ENCODE data around the gene CCDC85C. TPM values are rescaled to one million over a fixed set of nuclear protein-coding genes. Genes with fewer than 3 reads are reported as not detected.
A peak's percentile ranks its signal among the peaks of the same experiment; 100 is the strongest.

CCDC85C gene
- polyA plus RNA-seq, 4 donors = 17.6 to 42.3 (median 28.6) TPM

DNA sequence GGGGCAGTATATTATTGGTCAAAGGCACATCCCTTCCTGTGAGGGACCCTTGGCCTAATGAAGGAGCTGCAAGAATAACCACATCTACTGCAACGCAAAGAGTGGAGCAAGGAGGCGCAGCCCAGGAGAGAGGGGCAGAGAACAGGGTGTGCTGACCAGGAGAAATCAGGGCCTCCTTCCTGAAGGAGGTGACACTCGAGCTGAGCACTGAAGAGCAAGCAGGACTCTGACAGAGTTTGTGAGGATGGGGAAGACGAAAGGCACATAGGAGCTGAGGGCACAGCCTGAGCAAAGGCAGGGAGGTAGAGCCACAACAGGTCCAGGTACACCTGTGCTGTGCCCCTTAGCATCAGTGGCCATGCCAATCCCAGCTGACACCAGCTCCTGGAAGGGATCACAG is 60.6 kb downstream of the CCDC85C start:
- no peak overlapping the region for H3K4me3 ChIP-seq (ENCODE audit: low read depth in 1 of 3, low read length in 3 of 3)
- no peaks in the 10 kb centered on the region for H3K27me3 ChIP-seq (ENCODE audit: control insufficient read depth in 3 of 3, insufficient read depth in 3 of 3, low read length in 3 of 3)
- H3K4me1 ChIP-seq (ENCODE audit: control insufficient read depth in 3 of 3, insufficient read depth in 2 of 3, low read depth in 1 of 3, low read length in 2 of 3) = peaks cover under 1 to 23% (median 7%) of the 10 kb centered on the region in 3 donors
- FAIRE-seq (no peak), DNase-seq (no peak)
- H3K27ac ChIP-seq (ENCODE audit: low read depth in 1 of 3, low read length in 2 of 3) = no peak overlapping the region
- 84 to 93% (median 87%) methylated on average over 4 of the region's 4 CpGs for WGBS, 3 donors
- H3K9me3 ChIP-seq (ENCODE audit: control insufficient read depth in 2 of 2, insufficient read depth in 1 of 2, low read depth in 1 of 2, low read length in 1 of 2) = no peaks in the 10 kb centered on the region
- peaks cover 0 to 29% (median 0%) of the 10 kb centered on the region in 3 donors for H3K36me3 ChIP-seq (ENCODE audit: control insufficient read depth in 3 of 3, insufficient read depth in 2 of 3, low read depth in 1 of 3, low read length in 3 of 3)

DNA sequence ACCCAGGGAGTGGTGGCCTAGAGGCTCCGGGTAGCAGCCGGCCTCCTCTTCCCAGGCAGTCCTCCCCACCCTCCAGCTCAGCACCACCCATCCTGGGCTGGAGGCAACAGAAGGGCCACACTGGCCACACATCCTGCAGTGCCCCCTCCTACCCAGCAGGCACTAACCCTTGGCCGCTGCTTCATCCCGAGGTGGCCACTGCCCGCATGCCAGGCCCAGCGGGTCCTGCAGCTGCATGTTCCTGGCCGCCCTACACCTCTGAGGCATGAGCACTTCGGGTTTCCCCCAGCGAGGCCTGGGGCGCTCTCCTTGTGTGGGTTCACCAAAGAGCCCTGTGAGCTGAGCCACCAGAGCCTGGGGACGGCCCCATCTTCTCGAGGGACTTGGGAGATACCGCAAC is 61.4 kb downstream of the CCDC85C start:
- H3K4me1 ChIP-seq (ENCODE audit: control insufficient read depth in 3 of 3, insufficient read depth in 2 of 3, low read depth in 1 of 3, low read length in 2 of 3) = peaks cover 2 to 28% (median 7%) of the 10 kb centered on the region in 3 donors
- no peaks in the 10 kb centered on the region for H3K9me3 ChIP-seq (ENCODE audit: control insufficient read depth in 2 of 2, insufficient read depth in 1 of 2, low read depth in 1 of 2, low read length in 1 of 2)
- DNase-seq = no peak
- no peaks in the 10 kb centered on the region for H3K27me3 ChIP-seq (ENCODE audit: control insufficient read depth in 3 of 3, insufficient read depth in 3 of 3, low read length in 3 of 3)
- H3K4me3 ChIP-seq (ENCODE audit: low read depth in 1 of 3, low read length in 3 of 3) = no peak overlapping the region
- WGBS, 3 donors = 85 to 91% (median 87%) methylated on average over 13 of the region's 13 CpGs
- no peak overlapping the region for H3K27ac ChIP-seq (ENCODE audit: low read depth in 1 of 3, low read length in 2 of 3)
- peaks cover 0 to 29% (median 0%) of the 10 kb centered on the region in 3 donors for H3K36me3 ChIP-seq (ENCODE audit: control insufficient read depth in 3 of 3, insufficient read depth in 2 of 3, low read depth in 1 of 3, low read length in 3 of 3)
- FAIRE-seq = no peak

DNA sequence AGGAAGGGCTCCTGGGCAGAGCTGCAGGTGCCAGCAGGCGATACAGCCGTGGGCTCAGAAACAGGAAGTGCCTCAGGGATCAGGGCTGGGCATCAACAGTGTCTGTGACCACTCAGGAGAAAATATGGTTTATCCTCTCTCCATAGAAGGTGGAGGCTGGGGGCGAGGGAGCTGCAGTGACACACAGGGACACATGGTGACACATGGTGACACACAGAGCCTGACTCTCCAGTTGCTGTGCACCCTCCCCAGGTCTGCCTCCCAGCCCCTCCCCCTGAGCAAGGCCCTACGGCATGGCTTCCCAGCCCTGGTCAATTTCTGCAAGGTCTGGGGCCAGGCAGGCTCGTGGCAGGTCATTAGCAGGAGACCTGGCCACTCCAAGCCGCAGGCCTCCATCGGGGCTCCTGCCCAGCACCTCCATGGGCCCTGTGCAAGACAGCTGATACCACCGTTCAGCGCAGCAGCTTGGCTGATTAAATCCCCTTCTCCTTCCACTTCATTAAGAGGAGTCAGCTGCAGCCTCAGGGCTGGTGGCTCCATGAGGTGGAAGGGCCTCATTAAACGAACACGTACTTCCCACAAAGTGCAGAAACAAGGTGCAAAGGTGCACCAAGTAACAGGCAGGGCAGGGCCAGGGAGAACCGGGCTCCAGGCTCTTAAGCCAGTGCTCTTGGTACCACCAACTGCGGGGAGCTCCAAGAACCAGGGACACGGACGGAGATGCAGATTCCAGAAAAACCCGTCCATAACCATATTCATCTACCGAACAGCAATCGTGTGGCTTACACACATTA is 62.1 kb downstream of the CCDC85C start:
- Histone ChIP-seq H3K4me3 (ENCODE audit: low read depth in 1 of 3, low read length in 3 of 3) (no peak overlapping the region), H3K27ac (ENCODE audit: low read depth in 1 of 3, low read length in 2 of 3) (no peak overlapping the region), H3K36me3 (ENCODE audit: control insufficient read depth in 3 of 3, insufficient read depth in 2 of 3, low read depth in 1 of 3, low read length in 3 of 3) (peaks cover 0 to 29% (median 0%) of the 10 kb centered on the region in 3 donors), H3K9me3 (ENCODE audit: control insufficient read depth in 2 of 2, insufficient read depth in 1 of 2, low read depth in 1 of 2, low read length in 1 of 2) (no peaks in the 10 kb centered on the region), H3K4me1 (ENCODE audit: control insufficient read depth in 3 of 3, insufficient read depth in 2 of 3, low read depth in 1 of 3, low read length in 2 of 3) (peaks cover 2 to 33% (median 7%) of the 10 kb centered on the region in 3 donors), H3K27me3 (ENCODE audit: control insufficient read depth in 3 of 3, insufficient read depth in 3 of 3, low read length in 3 of 3) (no peaks in the 10 kb centered on the region)
- WGBS, 3 donors = 62 to 76% (median 69%) methylated on average over 18 of the region's 18 CpGs
- FAIRE-seq = no peak
- DNase-seq = peak in 1 of 2 donors; percentile 54

DNA sequence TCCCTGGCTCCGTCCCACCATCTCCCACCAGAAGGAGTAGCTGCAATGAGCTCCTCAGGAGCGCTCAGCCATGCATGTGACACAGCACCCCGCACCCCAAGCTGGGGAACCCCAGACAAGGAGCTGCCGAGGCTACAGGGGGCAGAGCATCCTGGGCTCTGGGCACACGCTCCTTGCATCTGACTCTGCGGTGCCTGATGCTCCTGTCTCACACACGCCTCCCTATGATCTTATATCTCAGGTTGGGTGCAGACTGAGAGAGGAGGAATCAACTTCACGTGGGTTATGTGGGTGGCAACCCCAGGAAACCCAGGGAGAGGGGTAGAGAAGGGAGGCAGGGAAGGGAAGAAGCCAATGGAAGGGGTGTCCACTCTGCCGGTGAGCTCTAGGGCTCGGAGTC is 62.8 kb downstream of the CCDC85C start:
- Histone ChIP-seq H3K4me1 (ENCODE audit: control insufficient read depth in 3 of 3, insufficient read depth in 2 of 3, low read depth in 1 of 3, low read length in 2 of 3) (peaks cover 2 to 30% (median 7%) of the 10 kb centered on the region in 3 donors), H3K27ac (ENCODE audit: low read depth in 1 of 3, low read length in 2 of 3) (no peak overlapping the region), H3K4me3 (ENCODE audit: low read depth in 1 of 3, low read length in 3 of 3) (no peak overlapping the region), H3K36me3 (ENCODE audit: control insufficient read depth in 3 of 3, insufficient read depth in 2 of 3, low read depth in 1 of 3, low read length in 3 of 3) (peaks cover 0 to 31% (median 0%) of the 10 kb centered on the region in 3 donors), H3K9me3 (ENCODE audit: control insufficient read depth in 2 of 2, insufficient read depth in 1 of 2, low read depth in 1 of 2, low read length in 1 of 2) (no peaks in the 10 kb centered on the region), H3K27me3 (ENCODE audit: control insufficient read depth in 3 of 3, insufficient read depth in 3 of 3, low read length in 3 of 3) (no peaks in the 10 kb centered on the region)
- no peak for FAIRE-seq
- 73 to 77% (median 73%) methylated on average over 10 of the region's 10 CpGs for WGBS, 3 donors
- no peak for DNase-seq

DNA sequence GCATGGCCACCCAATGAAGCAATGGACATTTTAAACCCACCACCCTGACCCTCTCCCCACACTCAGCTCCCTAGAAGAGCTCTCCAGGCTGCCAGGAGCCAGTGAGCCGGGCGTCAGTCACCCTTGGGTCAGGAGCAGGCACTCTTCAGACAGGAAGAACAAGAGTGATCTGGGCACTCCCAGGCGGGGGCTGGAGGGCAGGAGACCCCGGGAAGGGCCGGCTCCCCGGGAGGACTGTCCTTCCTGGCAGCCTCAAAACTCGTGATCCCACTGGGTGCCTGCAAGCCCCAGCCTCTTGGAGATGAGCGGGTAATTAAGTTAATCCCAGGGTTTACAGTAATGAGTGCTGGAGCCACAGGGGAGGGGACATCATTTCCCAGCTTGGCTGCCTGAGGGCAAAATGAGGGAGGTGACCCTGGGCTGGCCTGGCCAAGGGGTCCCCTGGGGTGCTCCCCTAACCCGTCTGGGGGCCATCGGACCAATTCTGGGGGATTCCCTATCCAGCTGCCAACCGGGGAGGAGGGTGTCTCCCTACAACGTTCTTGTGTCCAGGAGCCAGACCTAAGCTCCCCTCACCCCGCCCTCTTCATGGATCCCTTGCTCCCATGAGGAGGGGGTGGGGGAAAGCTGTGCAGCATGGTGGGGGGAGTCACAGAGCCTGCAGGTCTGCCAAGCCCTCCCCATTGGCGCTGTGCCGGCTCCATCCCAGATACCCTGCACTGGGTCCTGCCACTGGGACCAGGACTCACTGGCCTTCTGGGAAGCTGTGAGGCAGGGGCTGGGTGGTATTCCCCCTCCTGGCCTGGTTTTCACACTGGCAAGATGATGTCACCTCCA is 63.6 kb downstream of the CCDC85C start:
- Histone ChIP-seq H3K9me3 (ENCODE audit: control insufficient read depth in 2 of 2, insufficient read depth in 1 of 2, low read depth in 1 of 2, low read length in 1 of 2) (no peaks in the 10 kb centered on the region), H3K27me3 (ENCODE audit: control insufficient read depth in 3 of 3, insufficient read depth in 3 of 3, low read length in 3 of 3) (no peaks in the 10 kb centered on the region), H3K4me1 (ENCODE audit: control insufficient read depth in 3 of 3, insufficient read depth in 2 of 3, low read depth in 1 of 3, low read length in 2 of 3) (peaks cover 2 to 27% (median 7%) of the 10 kb centered on the region in 3 donors), H3K27ac (ENCODE audit: low read depth in 1 of 3, low read length in 2 of 3) (no peak overlapping the region), H3K4me3 (ENCODE audit: low read depth in 1 of 3, low read length in 3 of 3) (no peak overlapping the region), H3K36me3 (ENCODE audit: control insufficient read depth in 3 of 3, insufficient read depth in 2 of 3, low read depth in 1 of 3, low read length in 3 of 3) (peaks cover 0 to 39% (median 0%) of the 10 kb centered on the region in 3 donors)
- 68 to 76% (median 74%) methylated on average over 15 of the region's 15 CpGs for WGBS, 3 donors
- DNase-seq = no peak
- no peak for FAIRE-seq

DNA sequence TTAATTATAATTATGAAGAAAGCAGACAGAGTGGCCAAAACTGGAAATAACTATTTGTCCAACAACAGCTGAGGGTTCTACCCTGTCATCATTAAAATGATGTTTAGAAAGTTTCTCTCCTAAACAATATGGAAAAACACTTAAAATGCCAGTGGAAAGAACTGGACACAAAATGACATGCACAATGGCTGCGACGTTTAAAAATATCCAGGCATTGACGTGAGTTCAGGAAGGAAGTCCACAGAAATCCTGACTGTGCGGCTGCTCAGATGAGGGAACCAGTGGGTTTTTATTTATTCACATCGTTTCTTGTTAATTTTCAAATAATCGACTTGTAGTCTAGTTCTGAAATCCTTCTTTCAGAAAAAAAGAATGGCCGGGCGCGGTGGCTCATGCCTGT is 64.5 kb downstream of the CCDC85C start:
- Histone ChIP-seq H3K36me3 (ENCODE audit: control insufficient read depth in 3 of 3, insufficient read depth in 2 of 3, low read depth in 1 of 3, low read length in 3 of 3) (peaks cover 0 to 41% (median 0%) of the 10 kb centered on the region in 3 donors), H3K4me3 (ENCODE audit: low read depth in 1 of 3, low read length in 3 of 3) (no peak overlapping the region), H3K4me1 (ENCODE audit: control insufficient read depth in 3 of 3, insufficient read depth in 2 of 3, low read depth in 1 of 3, low read length in 2 of 3) (peaks cover 2 to 27% (median 7%) of the 10 kb centered on the region in 3 donors), H3K27me3 (ENCODE audit: control insufficient read depth in 3 of 3, insufficient read depth in 3 of 3, low read length in 3 of 3) (no peaks in the 10 kb centered on the region), H3K27ac (ENCODE audit: low read depth in 1 of 3, low read length in 2 of 3) (no peak overlapping the region), H3K9me3 (ENCODE audit: control insufficient read depth in 2 of 2, insufficient read depth in 1 of 2, low read depth in 1 of 2, low read length in 1 of 2) (no peaks in the 10 kb centered on the region)
- DNase-seq = no peak
- WGBS, 3 donors = 59 to 85% (median 70%) methylated on average over 9 of the region's 9 CpGs
- FAIRE-seq = no peak

DNA sequence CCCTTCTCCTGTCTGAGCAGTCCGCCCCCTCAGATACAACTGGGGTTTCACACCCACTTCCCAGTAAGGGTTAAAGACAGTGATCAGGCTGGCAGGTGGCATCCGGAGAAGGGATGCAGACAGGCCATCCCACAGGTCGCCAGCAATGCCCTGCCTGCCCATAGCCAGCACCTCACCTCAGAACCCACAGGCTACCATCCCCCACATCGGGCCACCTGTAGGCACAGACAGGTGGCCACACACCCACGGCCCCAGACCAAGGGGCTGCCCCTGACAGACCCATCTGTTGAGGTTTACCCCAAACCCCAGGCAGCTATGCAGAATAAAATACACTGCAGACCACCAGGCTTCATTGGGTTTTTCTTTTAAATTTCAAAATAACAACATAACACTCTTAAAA is 65.3 kb downstream of the CCDC85C start:
- Histone ChIP-seq H3K9me3 (ENCODE audit: control insufficient read depth in 2 of 2, insufficient read depth in 1 of 2, low read depth in 1 of 2, low read length in 1 of 2) (no peaks in the 10 kb centered on the region), H3K4me3 (ENCODE audit: low read depth in 1 of 3, low read length in 3 of 3) (no peak overlapping the region), H3K4me1 (ENCODE audit: control insufficient read depth in 3 of 3, insufficient read depth in 2 of 3, low read depth in 1 of 3, low read length in 2 of 3) (peaks cover 2 to 27% (median 7%) of the 10 kb centered on the region in 3 donors), H3K27ac (ENCODE audit: low read depth in 1 of 3, low read length in 2 of 3) (no peak overlapping the region), H3K36me3 (ENCODE audit: control insufficient read depth in 3 of 3, insufficient read depth in 2 of 3, low read depth in 1 of 3, low read length in 3 of 3) (peaks cover 0 to 41% (median 0%) of the 10 kb centered on the region in 3 donors), H3K27me3 (ENCODE audit: control insufficient read depth in 3 of 3, insufficient read depth in 3 of 3, low read length in 3 of 3) (no peaks in the 10 kb centered on the region)
- FAIRE-seq (no peak), DNase-seq (no peak)
- 60 to 70% (median 63%) methylated on average over 5 of the region's 5 CpGs for WGBS, 3 donors

DNA sequence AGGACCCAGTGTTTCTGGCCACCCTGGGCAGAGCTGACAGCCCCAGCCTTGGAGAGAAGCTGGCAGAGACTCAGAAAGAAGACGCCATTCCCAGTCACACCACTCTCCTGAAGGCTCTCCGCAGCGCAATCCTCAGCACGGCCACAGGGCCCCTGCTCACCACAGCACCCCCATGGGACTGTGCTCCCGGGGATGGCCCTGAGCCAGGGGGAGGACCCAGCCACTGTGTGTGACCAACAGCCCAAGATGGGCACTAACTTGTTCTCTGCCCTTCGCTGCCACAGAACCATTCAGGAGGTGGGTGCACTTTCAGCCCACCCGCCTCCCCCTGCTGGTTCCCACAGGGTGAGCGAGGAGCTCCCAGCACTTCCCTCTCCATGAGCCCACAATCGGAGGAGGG is 65.7 kb downstream of the CCDC85C start:
- WGBS, 3 donors = 76 to 78% (median 77%) methylated on average over 8 to 9 of the region's 9 CpGs
- Histone ChIP-seq H3K4me1 (ENCODE audit: control insufficient read depth in 3 of 3, insufficient read depth in 2 of 3, low read depth in 1 of 3, low read length in 2 of 3) (peaks cover 2 to 27% (median 7%) of the 10 kb centered on the region in 3 donors), H3K9me3 (ENCODE audit: control insufficient read depth in 2 of 2, insufficient read depth in 1 of 2, low read depth in 1 of 2, low read length in 1 of 2) (no peaks in the 10 kb centered on the region), H3K27ac (ENCODE audit: low read depth in 1 of 3, low read length in 2 of 3) (no peak overlapping the region), H3K36me3 (ENCODE audit: control insufficient read depth in 3 of 3, insufficient read depth in 2 of 3, low read depth in 1 of 3, low read length in 3 of 3) (peaks cover 0 to 43% (median 0%) of the 10 kb centered on the region in 3 donors), H3K27me3 (ENCODE audit: control insufficient read depth in 3 of 3, insufficient read depth in 3 of 3, low read length in 3 of 3) (no peaks in the 10 kb centered on the region), H3K4me3 (ENCODE audit: low read depth in 1 of 3, low read length in 3 of 3) (no peak overlapping the region)
- FAIRE-seq (no peak), DNase-seq (no peak)
